Heart right ventricle (tissue), 16 donors: ENCODE measurements around the gene MORN5. TPM values are rescaled to one million over a fixed set of nuclear protein-coding genes. Genes with fewer than 3 reads are reported as not detected.
A peak's percentile ranks its signal among the peaks of the same experiment; 100 is the strongest.

Experiments
- ATAC-seq, 8 donors: fragments of 200-7000 bp; cut with Tn5 transposase; one replicate each; pipeline ENCODE4 v1.9.1; 2020; ENCODE audit warnings: mild to moderate bottlenecking in 8 of 8, moderate library complexity in 8 of 8, moderate number of reproducible peaks in 1 of 8
- DNase-seq, 2 donors: peaks; one replicate each; pipeline ENCODE4 v3.0.0-alpha.2; 2020
- H3K27ac ChIP-seq, 10 donors: fragments of 200-600 bp; sonication (generic) in 2 of 10; one replicate each; pipeline versions ENCODE4 v1.5.0 to v1.8.0; 2020 to 2022; ENCODE audit warnings: mild to moderate bottlenecking in 3 of 10
- H3K27me3 ChIP-seq, 7 donors: fragments of 200-600 bp; one replicate each; pipeline ENCODE4 v1.8.0; 2021 to 2022; ENCODE audit warnings: mild to moderate bottlenecking in 2 of 7
- H3K36me3 ChIP-seq, 9 donors: fragments of 200-600 bp; sonication (generic) in 1 of 9; one replicate each; pipeline versions ENCODE4 v1.5.0 to v1.8.0; 2020 to 2022; ENCODE audit warnings: mild to moderate bottlenecking in 2 of 9
- H3K4me1 ChIP-seq, 9 donors: fragments of 200-600 bp; sonication (generic) in 1 of 9; one replicate each; pipeline versions ENCODE4 v1.5.0 to v1.8.0; 2020 to 2022; ENCODE audit warnings: mild to moderate bottlenecking in 4 of 9
- H3K4me3 ChIP-seq, 10 donors: fragments of 200-600 bp; sonication (generic) in 2 of 10; one replicate each; pipeline versions ENCODE4 v1.5.0 to v1.8.0; 2020 to 2022; ENCODE audit warnings: mild to moderate bottlenecking in 7 of 10, moderate library complexity in 2 of 10
- H3K9me3 ChIP-seq, 11 donors: fragments of 200-600 bp in 10 of 11; sonication (generic) in 2 of 11; one replicate each; pipeline versions ENCODE4 v1.5.0 to v1.8.0; 2013 to 2022; ENCODE audit warnings: mild to moderate bottlenecking in 2 of 11, control low read depth in 1 of 11, moderate library complexity in 1 of 11
- WGBS, 2 donors: extraction: QIAGEN DNeasy Blood & Tissue Kit; methylation state at CpG; one replicate each; pipeline ENCODE4 v1.1.7; 2013; ENCODE audit warnings: inconsistent platforms in 1 of 2; 5-methylcytosine and 5-hydroxymethylcytosine counted together
- intact Hi-C, 10 donors: fragments of 100-400 bp; cut with DNase I; formaldehyde crosslinking; loops; one replicate each; pipeline versions ENCODE4 v1.11.1 to v1.14.2; 2022
- polyA plus RNA-seq, 2 donors: library from polyadenylated mRNA; stranded (reverse); fragments of 200-250 nt; gene quantifications; one replicate each; pipeline ENCODE4 v1.2.3, GENCODE V29; 2013
- total RNA-seq, 10 donors: library from RNA; stranded (reverse); fragmentation: NEBNext Ultra II Directional in 3 of 10; extraction: Animal tissue kit (Norgen Biotek cat#: 25700) in 3 of 10; gene quantifications; one replicate each; pipeline versions ENCODE4 v1.2.1 to v1.2.4, GENCODE V29; 2021 to 2023
- TF ChIP-seq, protein P1 (sequence below), 9 donors: fragments of 200-600 bp; sonication (generic) in 2 of 9; IDR thresholded peaks; one replicate each; pipeline versions ENCODE4 v1.5.0 to v1.8.0; 2021 to 2022; ENCODE audit warnings: antibody characterized with exemption in 9 of 9, mild to moderate bottlenecking in 5 of 9, moderate library complexity in 1 of 9
- donor health status: Arrhythmogenic right ventricular cardiomyopathy.
- donor health status: ischemic (EF 13 %, LVEDD 7.1; RV severe dilation, severe dysfunction).
- donor health status: healthy with polysubstance abuse.
- donor health status: DM: no; HTN: yes; CAD: no.
- donor health status: DM: no; HTN: no; CAD: no.
- donor health status: ischemic (EF 25% LVEDD 6.9; RV normal size, moderate dysfunction).
- donor health status: ischemic (EF 25% LVEDD 5.7; RV mildly dilated, moderate dysfunction).
- donor health status: healthy.
- donor health status: DM: yes; HTN: yes; CAD: no.
- donor health status: Ischemic cardiomyopathy.
- donor health status: ischemic (EF 35%, LVEDD 5.7; RV mildly dilated, moderate dysfunction).
- donor health status: nonischemic (EF 11% LVEDD 7.7; RV severe dilation, severe dysfunction).
- donor health status: DM: yes; HTN: yes; CAD: no.
- donor health status: PGD.
- donor health status: ischemic (EF 29% LVEDD 5.4; RV normal size, mild dysfunction).
- donor health status: nonischemic (EF 23%, LVEDD 6.1; RV moderate dilation, normal function).

The MORN5 gene
- total and polyA plus RNA-seq, 12 donors, result not detected

- DNase-seq, result no peak
Measured at GRCh38 chr9:122183501-122183900, 23.8 kb downstream of the MORN5 start.

DNA sequence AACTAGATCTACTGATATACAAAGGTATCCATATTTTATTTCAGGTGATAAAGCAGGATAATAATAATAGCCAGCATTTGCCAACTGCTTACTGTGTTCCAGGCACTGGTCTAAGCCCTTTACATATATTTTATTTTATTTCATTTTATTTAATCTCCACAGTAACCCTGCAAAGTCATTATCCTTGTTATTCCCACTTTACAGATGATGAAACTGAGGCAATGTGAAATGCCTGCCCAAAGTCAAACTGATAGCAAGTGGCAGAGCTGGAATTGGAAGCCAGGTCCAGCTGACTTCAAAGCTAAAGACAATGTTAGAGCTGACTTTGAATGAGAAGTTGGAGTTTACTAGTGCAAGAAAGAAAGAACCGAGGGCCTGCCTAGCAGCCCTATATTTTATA, 24.8 kb downstream of the MORN5 start:
- Histone ChIP-seq H3K27ac (no peak overlapping the region), H3K27me3 (peaks cover 0 to 33% (median 14%) of the 10 kb centered on the region in 7 donors), H3K9me3 (no peaks in the 10 kb centered on the region), H3K36me3 (no peaks in the 10 kb centered on the region), H3K4me3 (no peak overlapping the region), H3K4me1 (no peaks in the 10 kb centered on the region)
- TF ChIP-seq, protein P1, sequence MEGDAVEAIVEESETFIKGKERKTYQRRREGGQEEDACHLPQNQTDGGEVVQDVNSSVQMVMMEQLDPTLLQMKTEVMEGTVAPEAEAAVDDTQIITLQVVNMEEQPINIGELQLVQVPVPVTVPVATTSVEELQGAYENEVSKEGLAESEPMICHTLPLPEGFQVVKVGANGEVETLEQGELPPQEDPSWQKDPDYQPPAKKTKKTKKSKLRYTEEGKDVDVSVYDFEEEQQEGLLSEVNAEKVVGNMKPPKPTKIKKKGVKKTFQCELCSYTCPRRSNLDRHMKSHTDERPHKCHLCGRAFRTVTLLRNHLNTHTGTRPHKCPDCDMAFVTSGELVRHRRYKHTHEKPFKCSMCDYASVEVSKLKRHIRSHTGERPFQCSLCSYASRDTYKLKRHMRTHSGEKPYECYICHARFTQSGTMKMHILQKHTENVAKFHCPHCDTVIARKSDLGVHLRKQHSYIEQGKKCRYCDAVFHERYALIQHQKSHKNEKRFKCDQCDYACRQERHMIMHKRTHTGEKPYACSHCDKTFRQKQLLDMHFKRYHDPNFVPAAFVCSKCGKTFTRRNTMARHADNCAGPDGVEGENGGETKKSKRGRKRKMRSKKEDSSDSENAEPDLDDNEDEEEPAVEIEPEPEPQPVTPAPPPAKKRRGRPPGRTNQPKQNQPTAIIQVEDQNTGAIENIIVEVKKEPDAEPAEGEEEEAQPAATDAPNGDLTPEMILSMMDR (IDR thresholded peaks at IDR 0.05), result no peak
- 86 to 93% methylated on average over 1 of the region's 1 CpG for WGBS, 2 donors
- DNase-seq (no peak), ATAC-seq (no peak)
- intact Hi-C loops, result no loop called here

More at GRCh38 chr9:122183501-122183900, 23.8 kb downstream of the MORN5 start:
- H3K4me3 ChIP-seq, result no peak overlapping the region
- intact Hi-C loops, result no loop called here
- H3K36me3 ChIP-seq, result no peaks in the 10 kb centered on the region
- ATAC-seq, result no peak
- H3K27ac ChIP-seq, result no peak overlapping the region
- TF ChIP-seq, protein P1 (IDR thresholded peaks at IDR 0.05), result no peak
- H3K9me3 ChIP-seq, result no peaks in the 10 kb centered on the region
- WGBS, 2 donors, result 50 to 54% methylated on average over 7 of the region's 7 CpGs
- H3K27me3 ChIP-seq, result peaks cover 0 to 33% (median 14%) of the 10 kb centered on the region in 7 donors
- no peaks in the 10 kb centered on the region for H3K4me1 ChIP-seq

DNA sequence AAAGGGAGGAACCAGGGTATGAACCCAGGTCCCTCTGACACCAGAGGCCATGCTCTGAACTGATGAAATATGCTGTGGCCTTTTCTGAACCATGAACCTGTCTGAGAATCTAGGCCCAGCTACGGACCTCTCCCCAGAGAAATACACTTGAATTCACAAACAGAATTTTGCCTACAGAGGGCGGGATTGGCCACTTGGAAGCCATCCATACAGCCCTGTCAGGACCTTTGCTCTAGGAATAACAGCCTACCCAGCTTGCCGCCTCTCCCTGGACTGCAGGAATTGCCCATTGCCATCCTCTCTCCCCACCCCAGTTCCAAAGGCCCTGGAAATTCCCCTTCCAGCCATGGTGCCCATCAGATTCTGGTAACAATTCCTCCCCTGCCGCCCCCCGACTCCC, 26.6 kb downstream of the MORN5 start:
- no peak for ATAC-seq
- Histone ChIP-seq H3K4me1 (no peaks in the 10 kb centered on the region), H3K36me3 (no peaks in the 10 kb centered on the region)

GRCh38 chr9:122186777-122187470, 27.2 kb downstream of the MORN5 start:
- Histone ChIP-seq H3K27me3 (peaks cover 0 to 27% (median 14%) of the 10 kb centered on the region in 7 donors), H3K36me3 (no peaks in the 10 kb centered on the region), H3K9me3 (no peaks in the 10 kb centered on the region), H3K4me1 (no peaks in the 10 kb centered on the region), H3K27ac (no peak overlapping the region), H3K4me3 (no peak overlapping the region)
- TF ChIP-seq, protein P1 (IDR thresholded peaks at IDR 0.05), result no peak
- ATAC-seq (no peak), DNase-seq (no peak)
- whole genome bisulfite sequencing, 2 donors, result 92 to 93% methylated on average over 8 of the region's 8 CpGs
- intact Hi-C loops, result no loop called here

More for the DNA sequence above, 26.6 kb downstream of the MORN5 start:
- intact Hi-C loops, result no loop called here
- 72 to 74% methylated on average over 5 of the region's 5 CpGs for WGBS, 2 donors
- no peaks in the 10 kb centered on the region for H3K9me3 ChIP-seq
- H3K27me3 ChIP-seq, result peaks cover 0 to 33% (median 14%) of the 10 kb centered on the region in 7 donors
- TF ChIP-seq, protein P1 (IDR thresholded peaks at IDR 0.05), result peak in 3 of 9 donors; percentile 10 to 31 (median 20)
- no peak for DNase-seq
- no peak overlapping the region for H3K4me3 ChIP-seq
- H3K27ac ChIP-seq, result no peak overlapping the region
